Urothelium cell line (cell line): ENCODE data around the gene ADAMTSL4.
"Not testable (repeated sequence)": the region's sequence is repeated elsewhere in the genome, so short reads cannot be mapped to it uniquely, and the experiment has no call there.

Source experiments
- DNase-seq: peaks from one replicate; pipeline ENCODE4 v3.0.0; 2011; ENCODE audit warnings: low spot score, mixed read lengths
- FAIRE-seq: peaks from 2 replicates; lab custom pipeline; 2011; peaks lifted over from hg19 to GRCh38; lab: Jason Lieb, UNC

ADAMTSL4 gene

DNA sequence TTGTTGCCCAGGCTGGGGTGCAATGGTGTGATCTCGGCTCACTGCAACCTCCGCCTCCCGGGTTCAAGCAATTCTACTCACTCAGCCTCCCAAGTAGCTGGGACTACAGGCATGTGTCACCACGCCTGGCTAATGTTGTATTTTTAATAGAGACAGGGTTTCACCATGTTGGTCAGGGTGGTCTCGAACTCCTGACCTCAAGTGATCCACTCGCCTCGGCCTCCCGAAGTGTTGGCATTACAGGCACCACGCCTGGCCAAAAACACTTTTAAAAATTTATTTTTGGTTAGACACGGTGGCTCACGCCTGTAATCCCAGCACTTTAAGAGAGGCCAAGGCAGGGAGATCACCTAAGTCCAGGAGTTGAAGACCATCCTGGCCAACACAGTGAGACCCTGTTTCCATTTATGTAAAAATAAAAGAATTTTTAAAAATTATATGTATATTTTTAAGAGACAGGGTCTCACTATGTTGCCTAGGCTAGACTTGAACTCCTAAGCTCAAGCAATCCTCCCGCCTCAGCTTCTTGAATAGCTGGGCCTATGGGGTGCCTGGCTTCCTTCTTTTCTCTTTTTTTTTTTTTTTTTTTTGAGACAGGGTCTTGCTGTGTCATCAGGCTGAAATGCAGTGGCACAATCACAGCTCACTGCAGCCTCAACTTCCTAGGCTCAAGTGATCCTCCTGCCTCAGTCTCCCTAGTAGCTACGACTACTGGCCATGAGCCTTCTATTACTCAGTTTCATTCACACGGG, 16.2 kb downstream of the ADAMTSL4 start:
- not testable (repeated sequence) for FAIRE-seq, DNase-seq

DNA sequence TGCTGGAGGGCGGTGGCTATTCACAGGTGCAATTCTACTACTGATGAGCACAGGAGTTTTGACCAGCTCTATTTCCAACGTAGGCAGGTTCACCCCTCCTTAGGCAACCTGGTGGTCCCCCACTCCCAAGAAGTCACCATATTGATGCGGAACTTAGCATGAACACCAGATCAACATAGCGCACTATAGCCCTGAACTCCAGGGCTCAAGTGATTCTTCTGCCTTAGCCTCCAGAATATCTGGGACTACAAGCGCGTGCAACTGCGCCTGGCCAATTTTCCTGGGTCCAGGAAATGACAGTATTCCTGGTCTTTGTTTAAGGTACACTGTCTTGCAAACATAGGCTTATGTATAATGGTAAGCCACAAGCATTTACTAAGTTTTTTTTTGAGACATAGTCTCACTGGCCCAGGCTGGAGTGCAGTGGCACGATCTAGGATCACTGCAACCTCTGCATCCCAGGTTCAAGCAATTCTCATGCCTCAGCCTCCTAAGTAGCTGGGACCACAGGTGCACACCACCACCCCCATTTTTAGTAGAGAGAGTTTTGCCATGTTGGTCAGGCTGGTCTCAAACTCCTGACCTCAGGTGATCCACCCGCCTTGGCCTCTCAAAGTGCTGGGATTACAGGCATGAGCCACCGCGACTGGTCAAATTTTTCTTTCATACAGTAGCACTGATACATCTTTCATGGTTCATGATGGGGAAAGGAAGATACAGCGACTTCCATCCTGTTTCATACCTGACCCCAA, 17.6 kb downstream of the ADAMTSL4 start:
- DNase-seq = no peak
- no peak for FAIRE-seq

DNA sequence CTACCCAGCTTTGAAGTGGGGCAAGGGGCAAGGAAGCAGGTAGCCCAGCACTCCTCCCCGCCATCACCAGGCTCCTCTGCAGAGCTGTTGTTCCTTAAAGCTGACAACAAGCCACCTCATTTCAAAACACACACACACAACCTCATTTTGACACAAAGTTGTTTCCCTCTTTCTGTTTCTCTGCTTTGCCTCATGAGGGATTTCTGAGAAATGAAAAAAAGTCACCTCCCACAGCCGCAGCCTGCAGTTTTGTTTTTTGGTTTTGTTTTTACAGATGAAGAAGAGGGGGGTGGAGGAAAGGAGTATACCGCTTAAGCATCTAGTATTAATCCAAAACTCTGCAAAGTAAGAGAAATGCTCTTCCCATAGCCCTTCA, 18.1 kb downstream of the ADAMTSL4 start:
- no peak for FAIRE-seq
- DNase-seq = no peak

DNA sequence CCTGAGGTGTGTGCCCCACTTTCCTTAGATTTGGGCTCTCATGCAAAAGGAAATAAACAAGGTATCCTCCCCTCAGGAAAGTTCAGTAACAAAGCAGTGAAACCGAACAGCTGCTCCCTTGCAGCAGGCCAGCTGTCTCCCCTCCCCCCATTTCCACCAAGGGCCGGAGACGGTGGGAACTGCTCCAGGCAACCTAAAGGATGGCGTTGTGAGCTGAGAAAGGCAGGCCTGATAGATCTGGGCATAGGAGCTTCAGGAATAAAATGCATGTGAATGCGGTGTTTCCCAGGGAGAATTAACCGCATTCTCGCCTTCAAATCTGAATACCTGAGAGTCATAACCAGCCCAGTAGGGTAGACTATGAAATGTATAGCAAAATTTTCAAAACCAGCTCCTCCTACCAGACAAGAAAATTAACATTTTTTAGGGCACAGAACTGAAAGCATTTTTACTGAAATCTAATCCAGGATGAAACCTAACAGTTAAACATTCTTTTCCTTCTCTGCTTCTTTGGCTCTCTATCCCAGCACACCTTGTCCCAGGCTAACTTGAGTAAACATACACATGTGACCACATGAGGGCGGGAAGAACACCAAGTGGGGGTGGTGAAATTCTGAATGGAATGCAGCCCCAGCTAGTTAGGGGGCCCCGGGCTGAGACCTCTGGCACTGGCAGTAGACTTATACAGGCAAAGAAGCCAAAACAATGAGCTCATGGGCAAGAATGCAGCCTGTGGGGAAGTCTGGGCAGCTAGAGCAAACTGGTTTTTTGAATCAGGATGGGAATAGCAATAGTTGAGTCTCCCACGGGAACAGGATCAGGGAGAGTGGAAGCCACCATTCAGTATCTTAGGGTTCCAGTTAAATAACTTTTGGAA, 18.7 kb downstream of the ADAMTSL4 start:
- peak; percentile 82 for DNase-seq
- no peak for FAIRE-seq

DNA sequence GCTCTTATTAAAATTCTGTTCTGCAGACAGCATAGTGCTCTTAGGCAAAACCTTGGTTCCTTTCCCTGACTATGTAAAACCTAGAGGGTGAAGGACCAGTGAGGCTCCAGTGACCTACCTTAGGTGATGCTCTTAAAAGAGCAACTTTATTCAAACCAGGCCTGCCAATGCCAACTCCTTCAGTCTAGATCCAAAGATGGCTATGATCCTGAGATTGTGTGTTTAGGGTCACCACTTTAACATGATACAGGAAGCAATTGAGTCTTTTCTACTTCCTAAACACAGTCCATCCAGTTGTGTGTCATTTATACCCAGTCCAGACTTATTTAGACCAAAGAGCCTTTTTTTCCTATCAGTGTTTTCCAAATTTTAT, 19.4 kb downstream of the ADAMTSL4 start:
- FAIRE-seq = no peak
- DNase-seq = no peak

DNA sequence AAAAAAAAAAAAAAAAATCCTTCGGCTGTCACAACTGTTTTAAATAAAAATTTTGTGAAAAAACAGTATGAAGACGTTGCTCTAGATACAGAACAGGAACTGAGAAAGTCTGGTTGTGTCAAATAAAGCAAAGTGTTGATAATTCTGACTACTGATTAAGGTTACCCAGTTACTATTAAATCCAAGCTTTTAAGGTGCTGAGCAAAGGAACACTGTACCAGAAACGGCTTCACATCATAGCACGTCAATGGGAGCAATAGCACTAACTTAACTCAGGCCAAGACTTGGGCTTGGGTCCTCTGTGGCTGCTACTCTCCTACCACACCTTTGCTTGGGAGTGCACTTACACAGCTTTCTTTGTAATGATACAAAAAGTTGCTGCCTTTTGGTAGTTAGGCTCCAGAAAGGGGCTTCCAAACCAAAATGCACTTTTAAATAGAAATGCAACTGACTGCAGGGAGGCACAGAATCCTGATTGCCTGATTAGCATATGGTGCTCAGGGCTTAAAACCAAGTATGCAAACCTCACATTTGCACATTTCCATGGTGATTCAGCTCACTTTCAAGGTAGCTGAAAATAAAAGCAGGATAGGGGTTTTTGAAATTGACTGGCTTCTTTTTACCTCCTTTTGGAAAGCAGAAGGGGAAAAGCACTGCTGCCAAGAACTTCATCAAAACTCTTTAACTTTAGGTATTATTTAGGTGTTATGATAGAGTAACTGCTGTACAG, 23.9 kb downstream of the ADAMTSL4 start:
- no peak for FAIRE-seq
- DNase-seq = no peak

DNA sequence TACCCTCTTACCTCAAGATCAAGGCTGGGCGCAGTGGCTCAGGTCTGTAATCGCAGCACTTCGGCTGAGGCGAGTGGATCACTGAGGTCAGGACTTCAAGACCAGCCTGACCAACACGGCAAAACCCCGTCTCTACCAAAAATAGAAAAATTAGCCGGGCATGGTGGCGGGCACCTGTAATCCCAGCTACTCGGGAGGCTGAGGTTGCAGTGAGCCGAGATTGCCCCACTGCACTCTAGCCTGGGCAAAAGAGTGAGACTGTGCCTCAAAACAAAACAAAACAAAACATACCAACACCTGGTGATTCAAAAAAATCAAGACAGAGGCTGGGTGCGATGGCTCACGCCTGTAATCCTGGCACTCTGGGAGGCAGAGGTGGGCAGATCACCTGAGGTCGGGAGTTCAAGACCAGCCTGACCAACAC, 24.5 kb downstream of the ADAMTSL4 start:
- not testable (repeated sequence) for FAIRE-seq, DNase-seq

DNA sequence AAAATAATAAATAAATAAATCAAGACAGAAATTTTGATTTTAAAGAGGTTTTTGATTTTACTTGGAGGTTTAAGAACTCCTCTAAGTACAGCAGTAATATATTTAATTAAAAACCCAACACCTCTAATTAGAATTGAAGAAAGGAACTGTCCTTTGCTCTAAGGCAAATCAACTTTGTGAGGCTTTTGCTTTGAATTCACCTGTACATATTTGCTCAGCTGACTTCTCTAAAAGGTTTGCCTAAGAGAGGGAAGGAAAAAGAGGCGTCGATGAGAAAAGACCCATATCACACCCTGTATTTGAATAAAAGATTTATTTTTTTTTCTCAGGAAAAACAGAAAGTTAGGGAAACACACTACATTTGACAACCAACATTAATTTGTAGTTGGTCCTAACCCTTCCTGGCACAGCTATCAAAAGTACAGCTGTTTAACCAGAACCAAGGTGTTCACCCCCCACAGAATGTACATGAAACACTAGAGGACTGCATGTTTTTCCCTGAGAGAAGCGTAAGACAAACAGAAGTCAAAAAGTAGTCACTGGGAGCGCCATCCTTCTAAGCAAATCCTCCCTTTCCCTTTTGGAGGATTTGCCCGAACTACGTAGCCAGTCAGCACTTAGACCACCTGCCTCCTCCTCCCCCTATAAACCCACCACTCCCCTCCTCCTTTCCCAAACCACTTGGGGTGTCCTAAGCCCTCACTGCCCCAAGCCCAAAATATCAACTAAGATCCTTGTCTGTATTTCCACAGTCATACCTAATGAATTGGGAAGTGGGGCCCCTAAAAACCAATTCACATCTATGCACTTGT, 25.3 kb downstream of the ADAMTSL4 start:
- DNase-seq = no peak
- no peak for FAIRE-seq

DNA sequence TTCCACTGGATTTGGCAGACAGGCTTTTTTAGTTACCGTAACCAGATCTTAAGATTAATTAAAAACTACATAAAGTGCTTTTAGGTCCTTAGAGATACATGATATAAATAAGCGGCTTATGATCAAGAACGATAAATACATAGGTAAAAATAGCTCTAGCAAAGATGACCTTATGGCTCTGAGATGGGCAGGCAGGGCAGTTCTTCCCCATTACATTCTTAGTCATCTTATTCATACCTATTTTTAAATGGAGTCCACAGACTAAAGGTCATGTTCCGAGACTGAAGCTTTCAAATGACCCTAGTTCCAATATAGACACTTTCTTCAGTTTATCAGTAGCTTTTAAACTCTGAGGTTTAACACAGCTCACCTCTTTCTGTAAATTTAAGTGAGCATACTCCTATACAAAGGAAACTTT, 25.9 kb downstream of the ADAMTSL4 start:
- FAIRE-seq (no peak), DNase-seq (no peak)

DNA sequence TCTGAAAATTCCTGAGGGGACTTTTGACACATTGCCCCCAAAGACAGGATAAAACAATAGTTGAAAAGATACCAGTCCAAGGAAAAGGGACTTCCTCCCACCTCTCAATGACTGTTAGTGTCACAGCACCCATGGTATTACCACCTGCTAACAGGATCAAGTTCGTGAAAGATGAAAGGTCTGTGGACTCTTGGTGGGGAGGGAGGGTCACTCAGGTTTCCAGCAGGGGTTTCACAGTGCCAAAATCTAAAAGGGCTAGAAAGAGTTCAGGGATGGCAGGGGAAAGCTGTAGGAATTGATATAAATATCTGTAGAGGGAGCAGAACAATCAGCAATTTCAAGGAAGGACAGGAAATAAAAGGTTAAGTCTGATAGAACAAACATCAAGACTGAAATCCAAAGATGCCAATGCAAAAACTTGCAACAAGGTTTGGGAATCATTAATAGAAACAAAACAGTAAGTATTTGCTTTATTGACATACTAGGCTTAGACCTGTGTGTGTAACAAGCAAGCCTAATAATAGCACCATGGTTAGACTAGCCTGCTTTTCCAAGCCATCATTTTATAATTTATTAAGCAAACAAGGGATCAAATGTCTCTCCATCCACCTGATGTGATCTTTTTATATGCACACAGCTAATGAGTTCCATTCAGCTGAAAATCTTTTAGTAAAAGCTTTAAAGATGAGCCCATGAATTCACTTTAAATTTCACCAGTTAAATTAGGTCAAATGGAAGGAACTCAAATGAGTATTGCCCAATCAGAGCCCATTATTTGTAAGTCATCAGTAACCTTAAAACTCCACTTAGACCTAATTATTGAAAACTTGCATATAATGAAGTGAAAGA, 26.5 kb downstream of the ADAMTSL4 start:
- FAIRE-seq (no peak), DNase-seq (no peak)

DNA sequence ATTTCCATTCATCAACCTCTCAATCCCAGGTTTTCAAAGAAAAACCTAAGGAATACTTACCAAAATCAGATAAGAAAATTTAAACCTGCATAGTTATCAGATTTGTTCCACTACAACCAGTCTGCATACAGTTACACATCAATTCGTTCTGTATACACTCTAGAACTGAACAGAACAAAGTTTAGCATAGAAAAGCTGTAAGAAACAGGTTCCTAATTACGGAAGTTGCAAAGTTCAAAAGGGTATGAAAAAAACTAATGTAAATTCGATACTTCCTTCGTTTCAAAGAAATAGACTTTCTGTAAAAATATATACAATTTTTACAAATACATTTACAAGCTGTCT, 27.1 kb downstream of the ADAMTSL4 start:
- DNase-seq (no peak), FAIRE-seq (no peak)

DNA sequence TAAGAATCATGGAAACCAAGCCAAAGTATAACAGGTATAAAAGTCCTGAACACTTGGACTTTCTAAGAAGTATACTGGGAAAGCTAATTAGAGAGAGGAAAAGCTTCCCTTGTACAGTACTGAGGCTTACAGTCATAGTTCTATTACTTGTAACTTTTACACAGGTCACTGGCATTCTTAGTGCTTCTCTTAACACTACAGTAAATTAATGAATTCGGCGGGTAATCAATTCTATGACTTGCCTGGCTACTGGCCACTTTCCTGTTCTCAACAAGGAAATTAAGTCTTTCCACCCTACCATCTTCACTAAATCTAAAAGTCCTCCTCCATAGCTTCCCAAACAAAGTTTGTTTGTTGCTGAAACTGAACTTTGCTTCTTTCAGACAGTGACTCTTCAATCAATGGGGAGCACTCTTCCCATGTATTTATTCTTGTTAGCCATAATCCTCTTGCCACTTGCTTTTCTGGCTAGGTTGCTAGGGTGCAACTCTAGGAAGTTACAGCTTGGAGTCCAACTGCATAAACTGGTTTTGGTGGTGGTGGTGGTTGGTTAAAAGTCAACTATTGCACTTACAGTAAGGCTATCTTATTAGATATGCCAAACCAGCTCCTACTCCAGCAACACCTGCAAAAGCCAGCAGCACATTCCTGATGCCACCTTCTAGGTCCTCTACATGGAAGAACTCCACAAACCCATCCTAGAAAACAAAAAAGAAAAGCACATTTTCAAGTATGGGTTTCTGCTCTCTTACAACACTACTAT, 27.8 kb downstream of the ADAMTSL4 start:
- FAIRE-seq (no peak), DNase-seq (no peak)

DNA sequence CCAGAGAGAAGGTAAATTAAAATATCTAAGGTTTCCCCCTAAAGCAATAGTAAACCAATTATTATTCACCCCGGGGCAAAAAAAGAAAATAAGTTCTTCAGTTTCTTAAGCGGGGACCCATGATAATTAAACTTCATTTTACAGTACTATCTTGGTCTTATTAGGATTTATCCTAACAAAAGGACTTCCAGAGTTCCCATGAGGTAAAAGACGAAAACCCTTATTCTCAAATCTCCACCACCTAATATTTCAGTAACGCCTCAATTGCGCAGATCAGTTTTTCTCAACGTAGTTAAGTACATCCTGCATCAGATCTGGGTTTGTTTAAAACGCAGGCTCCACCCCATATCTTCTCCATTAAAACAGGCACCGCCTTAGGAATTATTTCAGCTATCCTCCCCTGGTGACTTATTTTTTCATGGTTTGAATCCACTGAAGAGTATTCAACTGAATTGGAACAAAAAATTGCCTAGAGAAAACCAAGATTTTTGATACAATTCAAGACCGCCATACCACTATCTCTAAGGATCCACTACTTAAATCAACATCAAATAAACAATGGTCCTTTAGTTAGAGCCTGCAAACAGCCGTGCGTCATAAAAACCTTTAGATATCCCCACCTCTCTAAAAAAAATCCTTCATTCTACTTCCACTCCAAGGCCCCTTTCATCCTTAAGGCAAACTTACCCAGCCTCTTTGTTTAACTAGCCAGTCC, 28.5 kb downstream of the ADAMTSL4 start:
- FAIRE-seq (no peak), DNase-seq (no peak)

DNA sequence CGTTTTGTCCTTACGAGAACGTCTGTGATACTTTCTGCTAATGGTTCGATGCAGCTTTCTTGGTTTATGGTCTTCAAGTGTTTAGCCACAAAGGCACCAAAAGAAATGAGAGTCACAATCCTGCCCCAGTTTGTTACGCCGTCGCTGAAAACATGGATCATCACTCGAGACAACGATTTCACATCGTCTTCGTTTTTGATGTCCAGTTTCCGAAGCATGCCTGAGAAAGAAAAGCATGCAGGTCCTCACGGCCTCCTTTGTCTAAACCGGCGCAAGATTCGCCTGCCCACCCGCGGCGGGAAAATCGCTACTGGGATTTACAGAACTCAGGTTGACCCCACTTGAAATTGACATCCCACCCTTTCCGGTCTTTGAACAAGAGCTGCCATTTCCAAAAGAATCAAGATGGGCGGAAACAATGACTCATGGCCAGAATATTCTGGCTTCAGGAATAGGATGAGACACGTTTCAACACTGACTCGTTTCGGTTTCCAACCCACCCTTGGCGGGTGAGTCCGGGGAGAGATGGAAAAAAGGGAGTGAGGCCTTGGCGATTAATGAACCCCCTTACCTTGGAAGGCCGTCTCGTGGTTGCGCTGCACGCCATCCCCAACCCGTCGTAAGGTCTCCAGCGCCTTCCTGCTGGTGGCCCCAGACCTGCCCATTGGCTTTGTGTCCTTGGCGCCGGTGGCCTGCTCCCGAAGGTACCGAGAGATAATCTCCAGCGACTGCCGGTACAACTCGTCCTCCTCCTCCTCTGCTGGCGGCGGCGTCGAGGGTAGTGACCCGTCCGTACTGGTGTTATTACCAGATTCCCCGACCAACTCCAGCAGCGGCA, 29.3 kb downstream of the ADAMTSL4 start:
- FAIRE-seq (no peak), DNase-seq (peak; percentile 65)

DNA sequence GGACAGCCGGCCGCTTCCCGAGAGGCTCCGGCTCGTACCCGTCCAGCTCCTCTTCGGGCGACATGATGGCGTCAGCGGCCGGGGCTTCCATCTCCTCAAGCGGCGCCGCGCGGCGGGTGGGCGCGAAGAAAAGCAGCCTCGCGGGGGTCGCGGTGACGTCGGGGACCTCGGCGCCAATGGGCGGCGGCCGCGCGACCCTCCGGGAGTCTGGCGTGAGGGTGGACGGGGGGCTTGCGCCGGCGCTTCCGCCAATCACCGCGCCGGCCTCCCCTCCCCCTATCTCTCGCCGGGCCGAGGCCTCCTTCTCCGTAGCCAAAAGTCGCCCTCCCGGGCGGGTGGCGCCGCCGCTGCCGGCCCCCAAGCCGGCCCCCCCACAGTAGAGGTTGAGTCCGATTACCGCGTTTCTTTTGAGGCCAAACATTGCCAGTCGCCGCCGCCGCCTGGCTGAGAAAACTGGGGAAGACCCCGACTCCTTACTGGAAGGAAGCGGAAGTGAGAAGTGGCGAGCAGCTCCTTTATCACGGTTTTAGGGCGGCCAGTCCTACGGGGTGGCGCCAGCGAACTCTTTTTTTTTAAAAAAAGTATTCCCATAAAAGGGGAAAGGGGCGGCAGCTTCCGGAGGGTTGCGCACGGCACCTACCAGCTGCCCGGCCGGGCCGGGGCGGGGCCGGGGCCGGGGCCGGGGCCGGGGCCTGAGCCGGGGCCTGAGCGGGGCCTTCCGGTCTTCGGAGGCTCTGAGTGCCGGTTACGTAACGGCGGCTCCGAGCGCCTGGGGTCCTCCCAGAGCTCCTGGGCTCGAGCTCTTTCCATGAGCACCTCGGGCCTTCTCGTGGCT, 30.1 kb downstream of the ADAMTSL4 start, which contains the start of gene MCL1:
TSS of gene MCL1 (minus strand) at position 501 of the 835 bp plus-strand sequence. CDS start at position 421, 80 bp downstream.
- FAIRE-seq (no peak), DNase-seq (peak; percentile 94)
